HepG2 (cell line): ENCODE data around the gene ANKHD1. TPM values are rescaled to one million over a fixed set of nuclear protein-coding genes. Genes with fewer than 3 reads are reported as not detected.

Source experiments
- ELK4 ChIP-seq: sonication (generic); formaldehyde crosslinking; IDR thresholded peaks from 2 replicates; pipeline ENCODE4 v1.9.0; 2021; ENCODE audit warnings: missing genetic modification reagents, borderline replicate concordance
- ESRRA ChIP-seq: sonication (generic); formaldehyde crosslinking; IDR thresholded peaks from 2 replicates; pipeline ENCODE4 v1.5.1; 2020; ENCODE audit warnings: mild to moderate bottlenecking, low read depth, missing genetic modification reagents
- HMG20A ChIP-seq: IDR thresholded peaks from 2 replicates; pipeline ENCODE4 v1.6.1; 2016; ENCODE audit warnings: borderline replicate concordance
- HOXA9 ChIP-seq: sonication (generic); formaldehyde crosslinking; IDR thresholded peaks from 2 replicates; pipeline ENCODE4 v1.8.1; 2022; ENCODE audit warnings: missing genetic modification reagents, mild to moderate bottlenecking, moderate library complexity, borderline replicate concordance
- KLF6 ChIP-seq: IDR thresholded peaks from 2 replicates; pipeline ENCODE4 v1.8.0; 2016; ENCODE audit warnings: missing biosample characterization, missing genetic modification reagents
- MIER2 ChIP-seq: IDR thresholded peaks from 2 replicates; pipeline ENCODE4 v1.6.1; 2016; ENCODE audit warnings: missing biosample characterization, missing genetic modification reagents
- TBP ChIP-seq: sonication (generic); formaldehyde crosslinking; IDR thresholded peaks from 2 replicates; pipeline ENCODE4 v1.5.0; 2020; ENCODE audit warnings: missing genetic modification reagents
- TBX3 ChIP-seq: fragments of 450-650 bp; IDR thresholded peaks from 2 replicates; pipeline ENCODE4 v1.6.1; 2017; ENCODE audit warnings: antibody characterized with exemption, mild to moderate bottlenecking, inconsistent platforms, borderline replicate concordance
- TRIM24 ChIP-seq: sonication (generic); formaldehyde crosslinking; IDR thresholded peaks from 2 replicates; pipeline ENCODE4 v1.8.0; 2022; ENCODE audit warnings: mild to moderate bottlenecking, missing genetic modification reagents
- ZBTB46 ChIP-seq: sonication (generic); formaldehyde crosslinking; IDR thresholded peaks from 2 replicates; pipeline ENCODE4 v1.4.0; 2020; ENCODE audit warnings: mild to moderate bottlenecking, missing genetic modification reagents, borderline replicate concordance
- ZNF225 ChIP-seq: sonication (generic); formaldehyde crosslinking; IDR thresholded peaks from 2 replicates; pipeline ENCODE4 v1.4.0; 2020; ENCODE audit warnings: mild to moderate bottlenecking, missing genetic modification reagents
- ZNF280D ChIP-seq: sonication (generic); formaldehyde crosslinking; IDR thresholded peaks from 2 replicates; pipeline ENCODE4 v1.5.1; 2020; ENCODE audit warnings: mild to moderate bottlenecking, missing genetic modification reagents
- ZNF33B ChIP-seq: sonication (generic); formaldehyde crosslinking; IDR thresholded peaks from 2 replicates; pipeline ENCODE4 v1.5.1; 2020; ENCODE audit warnings: mild to moderate bottlenecking, missing genetic modification reagents
- ZNF607 ChIP-seq: sonication (generic); formaldehyde crosslinking; IDR thresholded peaks from 2 replicates; pipeline ENCODE4 v1.5.1; 2020; ENCODE audit warnings: missing genetic modification reagents, mild to moderate bottlenecking, borderline replicate concordance
- ZNF639 ChIP-seq: conservative IDR thresholded peaks from 2 replicates; pipeline ENCODE4 v1.6.1; 2018; ENCODE audit warnings: missing genetic modification reagents
- ZNF709 ChIP-seq: sonication (generic); formaldehyde crosslinking; IDR thresholded peaks from 2 replicates; pipeline ENCODE4 v1.5.0; 2020; ENCODE audit warnings: mild to moderate bottlenecking, missing genetic modification reagents
- polyA plus RNA-seq, 8 experiments: library from polyadenylated mRNA; depleted of rRNA in 3 of 8; stranded (reverse) in 7 of 8; unstranded in 1 of 8; fragments of >200 nt; fragmentation: Illumina TruSeq in 4 of 8; extraction: Trizol in 4 of 8; gene quantifications; 2 replicates each; pipeline versions ENCODE4 v1.2.1 to v1.2.3, GENCODE V29; 2011 to 2016; ENCODE audit warnings: low read depth in 4 of 8, missing spikeins in 1 of 8, mixed read lengths in 1 of 8; ENCODE audit not compliant: insufficient read depth in 1 of 8
- total RNA-seq, 5 experiments: library from RNA; depleted of rRNA; stranded (reverse); fragments of >200 nt; fragmentation: Illumina TruSeq; extraction: Trizol; gene quantifications; 2 replicates each; pipeline ENCODE4 v1.2.3, GENCODE V29; 2016; ENCODE audit warnings: low read depth in 1 of 5
- TF ChIP-seq, protein P1 (sequence below): sonication (generic); formaldehyde crosslinking; IDR thresholded peaks from 2 replicates; pipeline ENCODE4 v1.4.0; 2020; ENCODE audit warnings: missing genetic modification reagents, borderline replicate concordance

The ANKHD1 gene
- total and polyA plus RNA-seq, 2 of the 13 experiments (the other 11 are each of a cell fraction or from before 2014, with no cell fraction given) = 69.9 to 82.0 TPM

DNA sequence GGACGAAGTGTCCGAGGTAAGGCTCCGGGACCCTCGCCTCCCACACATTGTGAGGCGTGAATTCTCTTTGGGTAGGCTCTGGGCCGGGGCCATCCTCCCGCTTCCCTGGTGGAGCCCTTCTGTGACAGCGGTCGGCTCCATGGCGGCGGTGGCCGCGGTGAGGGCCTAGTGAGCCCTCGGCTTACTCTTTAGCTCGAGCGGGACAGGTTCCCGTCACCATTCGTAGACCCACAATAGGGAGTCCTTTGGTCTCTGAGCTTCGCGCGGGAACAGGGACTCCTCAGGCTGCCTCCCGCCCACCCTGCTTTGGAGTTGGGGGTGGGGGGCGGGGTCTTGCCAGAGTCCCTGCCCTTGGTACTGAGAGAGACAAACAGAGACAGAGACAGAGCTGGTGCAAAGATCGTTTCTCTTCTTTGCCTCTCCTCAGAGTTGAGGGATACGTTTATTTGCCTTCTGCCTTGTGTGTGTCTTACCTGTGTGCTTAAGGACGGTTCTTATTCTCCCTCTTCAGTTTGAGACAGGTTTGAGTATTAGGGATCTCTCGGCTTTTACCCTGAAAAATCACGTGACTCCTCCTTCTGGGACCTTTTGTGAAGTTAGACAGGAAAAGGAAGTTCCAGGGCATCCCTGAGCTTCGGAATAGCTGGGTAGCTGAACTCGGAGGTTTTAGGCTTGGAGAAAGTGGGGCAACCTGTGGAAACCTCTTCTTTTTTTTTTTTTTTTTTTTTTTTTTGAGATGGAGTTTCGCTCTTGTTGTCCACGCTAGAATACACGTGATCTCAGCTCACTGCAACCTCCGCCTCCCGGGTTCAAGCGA lies 833 bp downstream of the ANKHD1 start (continued):
- TF ChIP-seq HOXA9 (CRISPR knock-in tag) (no peak), ZNF225 (CRISPR knock-in tag) (peak; percentile 72), ZNF639 (CRISPR knock-in tag) (no peak), ZNF709 (no peak), ZNF607 (CRISPR knock-in tag) (0 out of 2 replicates have a peak, but pooled peaks have one; percentile 35), ZBTB46 (CRISPR knock-in tag) (no peak), HMG20A (CRISPR knock-in tag) (no peak; the same call in 1 of the 2 replicates), ELK4 (CRISPR knock-in tag) (no peak), TRIM24 (no peak), ZNF280D (CRISPR knock-in tag) (no peak), ZNF33B (CRISPR knock-in tag) (no peak), ESRRA (0 out of 2 replicates have a peak, but pooled peaks have one; percentile 10), MIER2 (CRISPR knock-in tag) (peak; percentile 91), TBP (CRISPR knock-in tag) (no peak), TBX3 (no peak), KLF6 (CRISPR knock-in tag) (0 out of 2 replicates have a peak, but pooled peaks have one; percentile 64)
- TF ChIP-seq, protein P1, sequence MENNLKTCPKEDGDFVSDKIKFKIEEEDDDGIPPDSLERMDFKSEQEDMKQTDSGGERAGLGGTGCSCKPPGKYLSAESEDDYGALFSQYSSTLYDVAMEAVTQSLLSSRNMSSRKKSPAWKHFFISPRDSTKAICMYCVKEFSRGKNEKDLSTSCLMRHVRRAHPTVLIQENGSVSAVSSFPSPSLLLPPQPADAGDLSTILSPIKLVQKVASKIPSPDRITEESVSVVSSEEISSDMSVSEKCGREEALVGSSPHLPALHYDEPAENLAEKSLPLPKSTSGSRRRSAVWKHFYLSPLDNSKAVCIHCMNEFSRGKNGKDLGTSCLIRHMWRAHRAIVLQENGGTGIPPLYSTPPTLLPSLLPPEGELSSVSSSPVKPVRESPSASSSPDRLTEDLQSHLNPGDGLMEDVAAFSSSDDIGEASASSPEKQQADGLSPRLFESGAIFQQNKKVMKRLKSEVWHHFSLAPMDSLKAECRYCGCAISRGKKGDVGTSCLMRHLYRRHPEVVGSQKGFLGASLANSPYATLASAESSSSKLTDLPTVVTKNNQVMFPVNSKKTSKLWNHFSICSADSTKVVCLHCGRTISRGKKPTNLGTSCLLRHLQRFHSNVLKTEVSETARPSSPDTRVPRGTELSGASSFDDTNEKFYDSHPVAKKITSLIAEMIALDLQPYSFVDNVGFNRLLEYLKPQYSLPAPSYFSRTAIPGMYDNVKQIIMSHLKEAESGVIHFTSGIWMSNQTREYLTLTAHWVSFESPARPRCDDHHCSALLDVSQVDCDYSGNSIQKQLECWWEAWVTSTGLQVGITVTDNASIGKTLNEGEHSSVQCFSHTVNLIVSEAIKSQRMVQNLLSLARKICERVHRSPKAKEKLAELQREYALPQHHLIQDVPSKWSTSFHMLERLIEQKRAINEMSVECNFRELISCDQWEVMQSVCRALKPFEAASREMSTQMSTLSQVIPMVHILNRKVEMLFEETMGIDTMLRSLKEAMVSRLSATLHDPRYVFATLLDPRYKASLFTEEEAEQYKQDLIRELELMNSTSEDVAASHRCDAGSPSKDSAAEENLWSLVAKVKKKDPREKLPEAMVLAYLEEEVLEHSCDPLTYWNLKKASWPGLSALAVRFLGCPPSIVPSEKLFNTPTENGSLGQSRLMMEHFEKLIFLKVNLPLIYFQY (CRISPR knock-in tag) = no peak
